WTC11 (cell line): ENCODE data around the gene ISCU.

Experiments used
- CBFB ChIP-seq: sonication (generic); formaldehyde crosslinking; IDR thresholded peaks from 2 replicates; pipeline ENCODE4 v1.8.1; 2022; ENCODE audit warnings: mild to moderate bottlenecking, low read depth, missing genetic modification reagents
- ELF4 ChIP-seq: sonication (generic); formaldehyde crosslinking; IDR thresholded peaks from 2 replicates; pipeline ENCODE4 v1.8.1; 2022; ENCODE audit warnings: low read depth, mild to moderate bottlenecking, moderate library complexity, missing genetic modification reagents
- IRF2 ChIP-seq: sonication (generic); formaldehyde crosslinking; IDR thresholded peaks from 2 replicates; pipeline ENCODE4 v1.8.0; 2022; ENCODE audit warnings: low read depth, missing genetic modification reagents, borderline replicate concordance
- JUN ChIP-seq: sonication (generic); formaldehyde crosslinking; IDR thresholded peaks from 2 replicates; pipeline ENCODE4 v1.8.0; 2023; ENCODE audit warnings: mild to moderate bottlenecking, missing genetic modification reagents
- MAX ChIP-seq: sonication (generic); formaldehyde crosslinking; IDR thresholded peaks from 2 replicates; pipeline ENCODE4 v1.8.0; 2022; ENCODE audit warnings: mild to moderate bottlenecking, missing genetic modification reagents
- MYBL2 ChIP-seq: sonication (generic); formaldehyde crosslinking; IDR thresholded peaks from 2 replicates; pipeline ENCODE4 v1.8.1; 2023; ENCODE audit warnings: mild to moderate bottlenecking, moderate library complexity, missing genetic modification reagents
- NR1H2 ChIP-seq: sonication (generic); formaldehyde crosslinking; IDR thresholded peaks from 2 replicates; pipeline ENCODE4 v1.9.0; 2021; ENCODE audit warnings: mild to moderate bottlenecking, moderate library complexity, missing genetic modification reagents
- SP1 ChIP-seq: sonication (generic); formaldehyde crosslinking; conservative IDR thresholded peaks from 2 replicates; pipeline ENCODE4 v1.8.1; 2022; ENCODE audit warnings: missing genetic modification reagents
- TEAD4 ChIP-seq: sonication (generic); formaldehyde crosslinking; IDR thresholded peaks from 2 replicates; pipeline ENCODE4 v1.8.0; 2022; ENCODE audit warnings: mild to moderate bottlenecking, missing genetic modification reagents
- TF ChIP-seq, protein P1 (sequence below): sonication (generic); formaldehyde crosslinking; IDR thresholded peaks from 2 replicates; pipeline ENCODE4 v1.8.1; 2022; ENCODE audit warnings: mild to moderate bottlenecking, moderate library complexity, missing genetic modification reagents
- TF ChIP-seq, protein P2 (sequence below): fragments of 200-600 bp; IDR thresholded peaks from 2 replicates; pipeline ENCODE4 v1.8.0; 2022; ENCODE audit warnings: antibody characterized with exemption
- TF ChIP-seq, protein P3 (sequence below): sonication (generic); formaldehyde crosslinking; IDR thresholded peaks from 2 replicates; pipeline ENCODE4 v1.8.1; 2022; ENCODE audit warnings: missing genetic modification reagents, borderline replicate concordance

- TF ChIP-seq JUN (CRISPR knock-in tag) (no peak), MYBL2 (no peak), IRF2 (CRISPR knock-in tag) (no peak), MAX (CRISPR knock-in tag) (no peak), TEAD4 (CRISPR knock-in tag) (no peak), CBFB (CRISPR knock-in tag) (no peak), SP1 (CRISPR knock-in tag) (no peak), ELF4 (no peak), NR1H2 (CRISPR knock-in tag) (no peak)
- TF ChIP-seq, protein P1, sequence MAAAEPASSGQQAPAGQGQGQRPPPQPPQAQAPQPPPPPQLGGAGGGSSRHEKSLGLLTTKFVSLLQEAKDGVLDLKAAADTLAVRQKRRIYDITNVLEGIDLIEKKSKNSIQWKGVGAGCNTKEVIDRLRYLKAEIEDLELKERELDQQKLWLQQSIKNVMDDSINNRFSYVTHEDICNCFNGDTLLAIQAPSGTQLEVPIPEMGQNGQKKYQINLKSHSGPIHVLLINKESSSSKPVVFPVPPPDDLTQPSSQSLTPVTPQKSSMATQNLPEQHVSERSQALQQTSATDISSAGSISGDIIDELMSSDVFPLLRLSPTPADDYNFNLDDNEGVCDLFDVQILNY (CRISPR knock-in tag): no peak
- TF ChIP-seq, protein P2, sequence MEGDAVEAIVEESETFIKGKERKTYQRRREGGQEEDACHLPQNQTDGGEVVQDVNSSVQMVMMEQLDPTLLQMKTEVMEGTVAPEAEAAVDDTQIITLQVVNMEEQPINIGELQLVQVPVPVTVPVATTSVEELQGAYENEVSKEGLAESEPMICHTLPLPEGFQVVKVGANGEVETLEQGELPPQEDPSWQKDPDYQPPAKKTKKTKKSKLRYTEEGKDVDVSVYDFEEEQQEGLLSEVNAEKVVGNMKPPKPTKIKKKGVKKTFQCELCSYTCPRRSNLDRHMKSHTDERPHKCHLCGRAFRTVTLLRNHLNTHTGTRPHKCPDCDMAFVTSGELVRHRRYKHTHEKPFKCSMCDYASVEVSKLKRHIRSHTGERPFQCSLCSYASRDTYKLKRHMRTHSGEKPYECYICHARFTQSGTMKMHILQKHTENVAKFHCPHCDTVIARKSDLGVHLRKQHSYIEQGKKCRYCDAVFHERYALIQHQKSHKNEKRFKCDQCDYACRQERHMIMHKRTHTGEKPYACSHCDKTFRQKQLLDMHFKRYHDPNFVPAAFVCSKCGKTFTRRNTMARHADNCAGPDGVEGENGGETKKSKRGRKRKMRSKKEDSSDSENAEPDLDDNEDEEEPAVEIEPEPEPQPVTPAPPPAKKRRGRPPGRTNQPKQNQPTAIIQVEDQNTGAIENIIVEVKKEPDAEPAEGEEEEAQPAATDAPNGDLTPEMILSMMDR: no peak
- TF ChIP-seq, protein P3, sequence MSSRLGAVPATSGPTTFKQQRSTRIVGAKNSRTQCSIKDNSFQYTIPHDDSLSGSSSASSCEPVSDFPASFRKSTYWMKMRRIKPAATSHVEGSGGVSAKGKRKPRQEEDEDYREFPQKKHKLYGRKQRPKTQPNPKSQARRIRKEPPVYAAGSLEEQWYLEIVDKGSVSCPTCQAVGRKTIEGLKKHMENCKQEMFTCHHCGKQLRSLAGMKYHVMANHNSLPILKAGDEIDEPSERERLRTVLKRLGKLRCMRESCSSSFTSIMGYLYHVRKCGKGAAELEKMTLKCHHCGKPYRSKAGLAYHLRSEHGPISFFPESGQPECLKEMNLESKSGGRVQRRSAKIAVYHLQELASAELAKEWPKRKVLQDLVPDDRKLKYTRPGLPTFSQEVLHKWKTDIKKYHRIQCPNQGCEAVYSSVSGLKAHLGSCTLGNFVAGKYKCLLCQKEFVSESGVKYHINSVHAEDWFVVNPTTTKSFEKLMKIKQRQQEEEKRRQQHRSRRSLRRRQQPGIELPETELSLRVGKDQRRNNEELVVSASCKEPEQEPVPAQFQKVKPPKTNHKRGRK (CRISPR knock-in tag): no peak
These were observed 47.9 kb upstream of the ISCU start for GRCh38 chr12:108514468-108514972.
